Stimulated activated CD4-positive, alpha-beta T cell treated with anti-CD3 and anti-CD28 coated beads, Interleukin-12 subunit alpha, Interleukin-12 subunit beta, amount 100 ng/mL, for 4 hours (primary cell): Measurements from ENCODE around the gene PHACTR4.
"Not testable (repeated sequence)": the region's sequence is repeated elsewhere in the genome, so short reads cannot be mapped to it uniquely, and the experiment has no call there.

ENCODE experiments used
- DNase-seq: peaks from one replicate; pipeline ENCODE4 v3.0.0-alpha.2; 2020

Gene PHACTR4

GRCh38 chr1:28437924-28438699 lies 68.6 kb downstream of the PHACTR4 start:
- DNase-seq, result no peak

- no peak for DNase-seq
Observed at GRCh38 chr1:28439320-28439719, 69.8 kb downstream of the PHACTR4 start.

GRCh38 chr1:28441674-28442073 lies 72.1 kb downstream of the PHACTR4 start:
- no peak for DNase-seq

GRCh38 chr1:28443550-28443949 lies 74.0 kb downstream of the PHACTR4 start:
- no peak for DNase-seq

- no peak for DNase-seq
Observed at GRCh38 chr1:28447679-28448078, 78.1 kb downstream of the PHACTR4 start.

GRCh38 chr1:28448094-28448611 lies 78.6 kb downstream of the PHACTR4 start:
- not testable (repeated sequence) for DNase-seq

- no peak for DNase-seq
Observed at GRCh38 chr1:28449904-28450303, 80.4 kb downstream of the PHACTR4 start.

GRCh38 chr1:28450561-28450960 lies 81.0 kb downstream of the PHACTR4 start:
- DNase-seq, result no peak

GRCh38 chr1:28451011-28451410 lies 81.5 kb downstream of the PHACTR4 start:
- DNase-seq, result no peak

- no peak for DNase-seq
Observed at GRCh38 chr1:28456078-28456477, 86.5 kb downstream of the PHACTR4 start.

- DNase-seq, result no peak
Observed at GRCh38 chr1:28457678-28458077, 88.1 kb downstream of the PHACTR4 start.

- DNase-seq, result no peak
Observed at GRCh38 chr1:28458237-28459228, 89.0 kb downstream of the PHACTR4 start.

- no peak for DNase-seq
Observed at GRCh38 chr1:28466226-28466778, 96.8 kb downstream of the PHACTR4 start.

GRCh38 chr1:28470146-28470545 lies 100.6 kb downstream of the PHACTR4 start:
- no peak for DNase-seq

GRCh38 chr1:28479497-28479896 lies 110.0 kb downstream of the PHACTR4 start:
- not testable (repeated sequence) for DNase-seq

- no peak for DNase-seq
Observed at GRCh38 chr1:28480308-28480707, 110.8 kb downstream of the PHACTR4 start.

GRCh38 chr1:28482138-28482537 lies 112.6 kb downstream of the PHACTR4 start:
- DNase-seq, result no peak

GRCh38 chr1:28482702-28483101 lies 113.2 kb downstream of the PHACTR4 start:
- DNase-seq, result no peak

GRCh38 chr1:28494737-28495136 lies 125.2 kb downstream of the PHACTR4 start:
- DNase-seq, result no peak

GRCh38 chr1:28499553-28499952 lies 130.0 kb downstream of the PHACTR4 start:
- no peak for DNase-seq

GRCh38 chr1:28501925-28502324 lies 132.4 kb downstream of the PHACTR4 start:
- DNase-seq, result no peak

GRCh38 chr1:28503117-28503516 lies 133.6 kb downstream of the PHACTR4 start:
- DNase-seq, result no peak
